NB4 (cell line): ENCODE measurements around the gene RABL3.

Experiments
- MYC ChIP-seq: IDR thresholded peaks from 2 replicates; pipeline ENCODE4 v1.6.1; 2011; ENCODE audit warnings: low read depth, low read length
- POLR2A ChIP-seq: IDR thresholded peaks from 2 replicates; pipeline ENCODE4 v1.6.1; 2011; ENCODE audit warnings: mild to moderate bottlenecking; ENCODE audit not compliant: insufficient read length; ENCODE audit errors: extremely low read depth
- TF ChIP-seq, protein P1 (sequence below): IDR thresholded peaks from one replicate; pipeline ENCODE4 v1.5.1; 2012; ENCODE audit warnings: low read depth, low read length
- TF ChIP-seq, protein P2 (sequence below): IDR thresholded peaks from 2 replicates; pipeline ENCODE4 v1.6.1; 2011; ENCODE audit warnings: low read depth, low read length

DNA sequence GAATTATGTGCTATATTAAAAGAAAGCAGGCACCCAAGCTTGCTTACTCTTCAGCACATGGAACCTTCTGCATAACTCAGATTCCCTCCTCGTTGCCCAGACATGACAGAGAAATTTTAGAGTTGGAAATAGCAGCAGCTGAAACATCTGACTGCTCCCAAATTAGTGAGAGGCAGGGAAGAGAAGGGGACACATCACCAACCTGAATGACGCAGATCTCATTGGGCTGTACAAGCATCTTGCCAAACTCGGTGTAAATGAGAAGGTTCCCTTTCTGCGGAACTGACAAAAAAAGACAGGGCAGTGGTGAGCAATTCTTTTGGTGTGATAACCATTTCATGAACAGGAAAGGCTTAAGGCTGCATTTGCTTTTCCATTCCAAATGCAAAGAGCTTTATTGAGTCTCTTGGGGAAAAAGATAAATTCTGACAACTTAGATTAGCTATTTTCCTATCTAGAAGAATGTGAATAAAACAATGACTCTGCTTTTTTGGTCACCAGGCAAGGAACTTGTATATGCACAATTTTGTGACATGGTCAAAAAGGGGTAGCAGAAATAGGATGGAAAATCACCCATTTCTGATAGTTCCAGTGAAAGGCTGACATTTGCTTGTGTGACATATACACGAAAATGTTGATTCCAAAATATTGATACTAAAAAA, 95.4 kb downstream of the RABL3 start:
- TF ChIP-seq, protein P1, sequence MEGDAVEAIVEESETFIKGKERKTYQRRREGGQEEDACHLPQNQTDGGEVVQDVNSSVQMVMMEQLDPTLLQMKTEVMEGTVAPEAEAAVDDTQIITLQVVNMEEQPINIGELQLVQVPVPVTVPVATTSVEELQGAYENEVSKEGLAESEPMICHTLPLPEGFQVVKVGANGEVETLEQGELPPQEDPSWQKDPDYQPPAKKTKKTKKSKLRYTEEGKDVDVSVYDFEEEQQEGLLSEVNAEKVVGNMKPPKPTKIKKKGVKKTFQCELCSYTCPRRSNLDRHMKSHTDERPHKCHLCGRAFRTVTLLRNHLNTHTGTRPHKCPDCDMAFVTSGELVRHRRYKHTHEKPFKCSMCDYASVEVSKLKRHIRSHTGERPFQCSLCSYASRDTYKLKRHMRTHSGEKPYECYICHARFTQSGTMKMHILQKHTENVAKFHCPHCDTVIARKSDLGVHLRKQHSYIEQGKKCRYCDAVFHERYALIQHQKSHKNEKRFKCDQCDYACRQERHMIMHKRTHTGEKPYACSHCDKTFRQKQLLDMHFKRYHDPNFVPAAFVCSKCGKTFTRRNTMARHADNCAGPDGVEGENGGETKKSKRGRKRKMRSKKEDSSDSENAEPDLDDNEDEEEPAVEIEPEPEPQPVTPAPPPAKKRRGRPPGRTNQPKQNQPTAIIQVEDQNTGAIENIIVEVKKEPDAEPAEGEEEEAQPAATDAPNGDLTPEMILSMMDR, result no peak
- TF ChIP-seq POLR2A (no peak), MYC (no peak)
- TF ChIP-seq, protein P2, sequence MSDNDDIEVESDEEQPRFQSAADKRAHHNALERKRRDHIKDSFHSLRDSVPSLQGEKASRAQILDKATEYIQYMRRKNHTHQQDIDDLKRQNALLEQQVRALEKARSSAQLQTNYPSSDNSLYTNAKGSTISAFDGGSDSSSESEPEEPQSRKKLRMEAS, result no peak
